Stimulated activated CD8-positive, alpha-beta memory T cell treated with anti-CD3 and anti-CD28 coated beads, Interleukin-15, amount 100 ng/mL, for 48 hours (primary cell): Measurements from ENCODE around the gene FFAR1.
"Not testable (repeated sequence)": the region's sequence is repeated elsewhere in the genome, so short reads cannot be mapped to it uniquely, and the experiment has no call there.

Experiments
- DNase-seq, 2 donors: peaks; one replicate each; pipeline ENCODE4 v3.0.0-alpha.2; 2020; ENCODE audit warnings: low read depth in 2 of 2

Gene FFAR1

DNA sequence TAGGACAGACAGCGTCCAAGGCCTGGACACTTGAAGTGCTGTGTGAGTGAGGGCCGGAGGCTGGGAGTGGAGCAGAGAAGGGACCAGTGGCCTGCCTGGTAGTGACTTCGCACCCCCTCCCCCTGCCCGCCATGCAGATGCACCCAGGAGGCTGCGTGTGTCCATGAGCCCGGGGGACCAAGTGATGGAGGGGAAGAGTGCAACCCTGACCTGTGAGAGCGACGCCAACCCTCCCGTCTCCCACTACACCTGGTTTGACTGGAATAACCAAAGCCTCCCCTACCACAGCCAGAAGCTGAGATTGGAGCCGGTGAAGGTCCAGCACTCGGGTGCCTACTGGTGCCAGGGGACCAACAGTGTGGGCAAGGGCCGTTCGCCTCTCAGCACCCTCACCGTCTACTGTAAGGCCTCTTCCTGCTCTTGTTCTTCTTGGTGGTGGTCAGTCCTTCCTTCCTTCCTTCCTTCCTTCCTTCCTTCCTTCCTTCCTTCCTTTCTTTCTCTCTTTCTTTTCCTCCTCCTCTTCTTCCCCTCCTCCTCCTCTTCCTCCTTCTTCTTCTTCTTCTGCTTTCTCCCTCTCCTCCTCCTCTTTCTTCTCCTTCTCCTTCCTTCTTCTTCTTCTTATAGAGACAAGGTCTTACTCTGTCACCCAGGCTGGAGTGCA lies 6.0 kb upstream of the FFAR1 start:
- no peak for DNase-seq

DNA sequence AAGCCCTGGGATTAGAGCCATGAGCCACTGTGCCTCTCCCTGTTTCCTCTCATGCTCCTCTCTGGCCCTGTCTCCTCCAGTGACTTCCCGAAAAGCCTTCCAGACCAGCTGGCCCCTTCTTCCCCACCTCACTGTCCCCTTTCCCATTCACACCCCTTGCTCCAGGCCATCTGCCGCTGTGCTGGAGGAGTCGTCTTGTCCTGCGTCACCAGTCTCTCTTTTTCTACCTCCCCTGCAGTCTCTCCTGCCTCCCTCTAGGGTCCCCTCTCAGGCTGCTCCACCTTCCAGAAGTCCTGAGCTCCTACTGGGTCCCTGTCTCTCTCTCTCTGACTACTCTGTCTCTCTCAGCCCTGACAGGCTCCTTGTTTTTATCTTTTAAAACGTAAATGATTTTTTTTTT lies 5.3 kb upstream of the FFAR1 start:
- DNase-seq: no peak

DNA sequence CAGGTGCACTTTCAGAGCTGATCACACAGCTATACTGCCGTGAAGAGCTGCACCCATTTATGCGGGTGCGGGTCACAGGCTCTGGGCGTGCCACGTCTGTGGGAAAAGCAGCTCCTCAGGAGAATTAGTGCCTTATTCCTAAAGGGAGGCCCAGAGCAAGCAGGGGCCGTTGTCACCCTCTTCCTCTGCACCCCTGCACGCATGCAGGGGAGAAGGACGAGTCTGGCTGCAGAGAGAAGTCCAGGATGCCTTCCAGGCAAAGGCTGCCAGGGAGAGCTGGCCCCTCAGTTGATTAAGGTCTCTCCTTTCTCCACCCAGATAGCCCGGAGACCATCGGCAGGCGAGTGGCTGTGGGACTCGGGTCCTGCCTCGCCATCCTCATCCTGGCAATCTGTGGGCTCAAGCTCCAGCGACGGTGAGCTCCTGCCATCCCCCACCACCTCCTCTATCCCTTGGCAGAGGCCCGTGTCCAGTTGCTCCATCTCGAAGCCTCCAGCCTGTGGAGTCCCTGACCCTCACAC lies 3.1 kb upstream of the FFAR1 start:
- no peak for DNase-seq

DNA sequence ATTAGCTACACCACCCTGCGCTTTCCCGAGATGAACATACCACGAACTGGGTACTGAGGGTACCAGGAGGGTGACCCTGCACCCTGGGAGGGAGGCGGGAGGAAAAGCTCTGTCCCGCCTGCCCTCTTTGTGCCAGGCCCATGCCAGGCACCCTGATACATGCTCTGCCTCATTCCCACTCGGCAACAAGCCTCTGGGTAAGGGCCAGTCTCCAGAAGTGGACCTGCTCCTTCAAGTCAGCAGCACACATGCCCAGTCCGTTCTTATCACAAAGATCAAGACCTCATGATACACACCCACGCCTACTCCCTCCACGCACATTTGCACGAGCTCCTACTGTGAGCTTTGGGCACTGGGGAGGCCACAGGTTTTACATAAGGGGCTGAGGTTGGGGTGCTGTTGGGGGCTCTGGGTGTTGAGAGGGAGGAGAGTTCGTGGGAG lies 2.0 kb upstream of the FFAR1 start:
- no peak for DNase-seq

DNA sequence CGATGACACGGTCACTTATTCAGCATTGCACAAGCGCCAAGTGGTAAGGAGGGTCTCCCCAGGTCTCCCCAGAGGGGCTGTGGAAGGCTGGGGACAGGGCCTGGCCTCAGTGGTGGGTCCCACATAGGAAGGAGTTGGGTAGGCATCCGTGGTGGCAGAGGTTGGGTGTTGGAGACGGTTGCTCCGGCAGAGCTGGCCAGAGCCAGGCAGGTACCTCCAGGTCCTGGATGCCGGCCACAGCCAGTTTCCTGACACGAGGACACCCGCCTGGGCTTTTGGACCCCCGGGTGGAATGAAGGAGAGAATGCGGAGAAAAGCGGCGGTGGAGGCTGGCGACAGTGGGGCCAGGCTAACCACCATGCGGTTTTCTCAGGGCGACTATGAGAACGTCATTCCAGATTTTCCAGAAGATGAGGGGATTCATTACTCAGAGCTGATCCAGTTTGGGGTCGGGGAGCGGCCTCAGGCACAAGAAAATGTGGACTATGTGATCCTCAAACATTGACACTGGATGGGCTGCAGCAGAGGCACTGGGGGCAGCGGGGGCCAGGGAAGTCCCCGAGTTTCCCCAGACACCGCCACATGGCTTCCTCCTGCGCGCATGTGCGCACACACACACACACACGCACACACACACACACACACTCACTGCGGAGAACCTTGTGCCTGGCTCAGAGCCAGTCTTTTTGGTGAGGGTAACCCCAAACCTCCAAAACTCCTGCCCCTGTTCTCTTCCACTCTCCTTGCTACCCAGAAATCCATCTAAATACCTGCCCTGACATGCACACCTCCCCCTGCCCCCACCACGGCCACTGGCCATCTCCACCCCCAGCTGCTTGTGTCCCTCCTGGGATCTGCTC lies 1.3 kb upstream of the FFAR1 start:
- peak; percentile 67 to 74 for DNase-seq

DNA sequence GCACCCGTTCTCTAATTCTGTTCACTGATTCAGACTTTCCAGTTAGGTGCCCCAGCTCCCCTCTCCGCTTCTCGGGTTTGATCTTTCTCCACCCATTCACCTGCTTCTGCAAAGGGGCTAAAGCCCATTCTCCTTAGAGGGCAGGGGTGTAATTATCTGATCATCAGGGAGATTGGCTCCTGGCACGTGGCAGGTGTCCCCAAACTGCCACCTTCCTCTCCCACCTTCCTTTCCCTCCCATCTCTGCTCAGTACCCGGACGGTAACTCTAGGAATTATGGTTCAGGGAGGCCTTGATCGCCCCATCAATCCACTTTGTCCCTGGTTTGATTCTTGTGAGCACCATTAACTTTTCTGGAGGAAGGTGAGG lies 212 bp downstream of the FFAR1 start:
- no peak for DNase-seq

DNA sequence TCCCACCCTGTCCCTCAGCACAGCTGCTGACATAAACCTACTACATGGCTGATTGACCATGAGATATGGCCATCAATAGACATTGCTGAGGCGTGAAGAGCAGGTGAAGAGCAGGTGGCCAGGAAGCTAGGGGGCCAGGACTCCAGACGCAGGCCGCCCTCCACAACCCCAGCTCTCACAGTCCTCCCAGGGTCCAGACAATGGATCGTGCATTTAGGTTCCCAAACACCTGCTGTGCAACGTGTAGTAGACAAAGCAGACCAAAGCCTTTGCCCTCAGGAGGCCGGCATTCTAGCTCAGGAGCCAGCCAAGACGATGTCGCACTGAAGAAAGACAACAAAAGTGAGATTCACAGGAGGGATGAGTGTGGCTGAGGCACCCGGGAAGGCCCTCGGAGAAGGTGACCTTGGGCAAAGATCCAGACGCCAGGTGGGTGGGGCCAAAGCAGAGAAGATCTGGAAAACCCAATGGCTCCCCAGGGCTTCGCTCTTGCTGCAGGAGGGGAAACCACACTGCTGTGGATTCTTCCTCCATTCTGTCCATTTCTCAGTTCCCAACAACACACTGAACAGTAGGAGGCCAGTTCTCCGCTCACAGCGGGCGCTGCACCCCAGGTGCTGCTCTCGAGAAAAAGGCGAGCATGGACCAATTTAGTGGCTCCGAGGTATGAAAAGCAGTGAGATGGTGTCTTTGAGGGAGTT lies 1.4 kb downstream of the FFAR1 start:
- no peak for DNase-seq

DNA sequence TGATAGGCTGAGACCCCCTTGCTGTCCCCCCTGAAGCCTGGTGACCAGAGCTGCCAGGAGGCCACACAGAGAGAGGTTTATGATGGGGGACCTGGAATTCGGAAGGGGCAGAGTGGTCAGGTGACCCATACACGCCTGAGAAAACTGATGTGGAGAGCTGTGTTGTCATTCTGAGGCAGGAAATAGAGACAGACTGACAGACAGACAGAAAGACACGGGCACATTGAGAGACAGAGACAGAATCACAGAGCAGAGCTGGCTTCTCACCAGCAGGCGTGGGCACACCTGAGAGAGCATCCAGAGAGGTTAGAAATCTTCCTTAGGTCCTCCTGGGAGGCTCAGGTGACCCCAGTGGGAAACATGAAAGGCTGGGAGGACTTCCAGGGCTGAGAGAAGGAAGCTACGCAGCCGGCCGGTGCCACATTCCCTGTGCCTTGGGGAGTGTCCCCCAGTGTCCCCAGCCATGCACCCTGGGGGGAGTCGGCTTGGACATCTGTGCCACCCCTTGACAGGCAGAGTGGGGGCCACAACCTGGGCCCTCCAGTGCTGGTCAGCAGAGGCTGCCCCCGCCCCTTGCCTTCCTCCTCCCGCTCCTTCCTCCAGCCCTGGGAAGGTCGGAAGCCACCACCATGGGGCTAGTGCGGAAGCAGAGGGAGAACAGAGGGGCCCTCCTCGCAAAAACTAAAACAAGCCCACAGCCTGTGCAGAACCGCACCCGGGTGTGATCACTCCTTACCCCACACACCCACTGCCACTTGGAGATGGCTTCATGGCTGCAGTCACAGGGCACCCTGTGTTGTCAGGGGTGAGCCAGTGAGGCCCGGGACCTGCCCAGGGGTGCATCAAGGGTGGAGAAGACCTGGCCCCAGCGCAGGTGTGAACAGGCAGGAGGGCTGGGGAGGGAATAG lies 2.2 kb downstream of the FFAR1 start:
- DNase-seq: no peak

DNA sequence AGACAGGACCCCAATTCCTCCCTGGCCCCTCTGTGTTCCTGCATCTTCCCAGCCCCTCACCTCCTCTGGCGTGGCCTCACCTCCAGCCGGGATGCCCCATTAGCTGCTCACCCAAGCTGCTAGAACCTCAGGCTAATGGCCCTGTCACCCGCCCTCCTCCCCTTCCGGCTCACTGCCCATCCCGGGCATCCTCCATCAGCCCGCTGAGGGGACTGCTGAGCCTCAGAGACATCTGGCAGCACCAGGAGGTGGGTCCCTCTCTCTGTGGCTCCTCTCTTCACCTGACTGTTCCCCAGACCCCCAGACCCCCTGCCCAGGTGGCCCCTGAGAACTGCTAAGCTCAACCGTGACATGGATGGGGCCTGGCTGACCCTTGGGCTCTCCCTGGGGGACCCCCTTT lies 2.9 kb downstream of the FFAR1 start:
- no peak for DNase-seq

DNA sequence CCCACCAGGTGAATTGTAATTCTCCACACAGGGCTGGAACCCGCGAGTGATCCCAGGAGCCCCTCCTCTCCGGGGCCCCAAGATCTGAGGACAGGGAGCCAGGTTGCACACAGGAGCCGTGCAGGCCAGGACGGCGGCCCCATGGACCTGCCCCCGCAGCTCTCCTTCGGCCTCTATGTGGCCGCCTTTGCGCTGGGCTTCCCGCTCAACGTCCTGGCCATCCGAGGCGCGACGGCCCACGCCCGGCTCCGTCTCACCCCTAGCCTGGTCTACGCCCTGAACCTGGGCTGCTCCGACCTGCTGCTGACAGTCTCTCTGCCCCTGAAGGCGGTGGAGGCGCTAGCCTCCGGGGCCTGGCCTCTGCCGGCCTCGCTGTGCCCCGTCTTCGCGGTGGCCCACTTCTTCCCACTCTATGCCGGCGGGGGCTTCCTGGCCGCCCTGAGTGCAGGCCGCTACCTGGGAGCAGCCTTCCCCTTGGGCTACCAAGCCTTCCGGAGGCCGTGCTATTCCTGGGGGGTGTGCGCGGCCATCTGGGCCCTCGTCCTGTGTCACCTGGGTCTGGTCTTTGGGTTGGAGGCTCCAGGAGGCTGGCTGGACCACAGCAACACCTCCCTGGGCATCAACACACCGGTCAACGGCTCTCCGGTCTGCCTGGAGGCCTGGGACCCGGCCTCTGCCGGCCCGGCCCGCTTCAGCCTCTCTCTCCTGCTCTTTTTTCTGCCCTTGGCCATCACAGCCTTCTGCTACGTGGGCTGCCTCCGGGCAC lies 3.9 kb downstream of the FFAR1 start:
- no peak for DNase-seq

DNA sequence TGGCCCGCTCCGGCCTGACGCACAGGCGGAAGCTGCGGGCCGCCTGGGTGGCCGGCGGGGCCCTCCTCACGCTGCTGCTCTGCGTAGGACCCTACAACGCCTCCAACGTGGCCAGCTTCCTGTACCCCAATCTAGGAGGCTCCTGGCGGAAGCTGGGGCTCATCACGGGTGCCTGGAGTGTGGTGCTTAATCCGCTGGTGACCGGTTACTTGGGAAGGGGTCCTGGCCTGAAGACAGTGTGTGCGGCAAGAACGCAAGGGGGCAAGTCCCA lies 4.4 kb downstream of the FFAR1 start:
- no peak for DNase-seq

DNA sequence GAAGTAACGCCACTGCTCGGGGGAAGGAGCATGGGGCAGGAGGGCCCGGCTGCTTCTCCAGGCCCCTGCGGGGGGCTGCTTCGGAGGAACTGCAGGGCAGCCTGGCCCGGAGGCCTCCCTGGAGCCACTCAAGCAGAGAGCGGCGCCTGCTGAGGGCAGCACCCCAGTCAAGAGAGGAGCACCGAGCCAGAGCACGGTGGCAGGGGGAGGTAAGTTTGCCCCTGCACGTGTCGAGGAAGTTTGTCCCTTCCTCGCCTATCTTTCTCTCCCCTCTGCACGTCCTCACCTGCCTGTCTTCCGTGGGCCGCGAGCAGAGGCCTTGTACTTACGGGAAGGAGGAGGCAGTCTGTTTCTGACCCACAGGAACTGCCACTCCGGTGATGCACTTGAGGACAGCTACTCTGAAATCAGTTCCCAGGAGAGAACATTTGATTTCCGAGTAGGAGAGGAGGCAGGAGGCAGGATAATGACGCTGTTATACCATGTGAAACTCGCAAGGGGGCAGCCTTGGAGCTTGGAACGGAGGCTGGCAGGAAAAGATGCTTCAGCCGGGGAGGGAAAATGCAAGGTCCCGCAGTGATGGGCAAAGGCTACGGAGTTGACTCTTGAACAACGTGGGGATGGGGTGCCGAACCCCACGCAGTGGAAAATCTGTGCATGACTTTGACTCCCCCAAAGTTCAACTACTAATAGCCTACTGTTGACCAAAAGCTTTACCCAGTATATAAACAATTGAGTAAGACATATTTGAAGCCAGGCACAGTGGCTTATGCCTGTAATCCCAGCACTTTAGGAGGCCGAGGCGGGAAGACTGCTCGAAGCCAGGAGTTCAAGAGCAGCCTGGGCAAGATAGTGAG lies 5.0 kb downstream of the FFAR1 start:
- peak; percentile 42 to 63 for DNase-seq

DNA sequence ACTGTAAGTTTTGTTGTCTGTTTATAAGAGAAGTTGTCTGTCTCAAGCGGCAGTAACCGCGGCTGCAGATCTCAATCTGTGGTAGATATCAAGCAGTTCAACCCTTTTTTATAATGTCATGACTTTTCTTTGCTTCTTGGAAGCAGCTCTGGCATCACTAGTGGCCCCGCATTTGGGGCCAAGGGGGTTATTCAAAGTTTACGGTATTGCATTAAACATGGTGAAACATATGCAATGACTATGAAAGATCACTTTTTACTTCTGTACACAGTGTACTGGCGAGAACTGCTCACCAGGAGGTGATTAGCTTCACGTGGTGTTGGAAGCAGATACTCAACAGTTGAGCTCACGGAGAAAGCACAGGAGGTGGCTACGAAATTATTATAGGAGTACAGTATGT lies 5.9 kb downstream of the FFAR1 start:
- DNase-seq: no peak

DNA sequence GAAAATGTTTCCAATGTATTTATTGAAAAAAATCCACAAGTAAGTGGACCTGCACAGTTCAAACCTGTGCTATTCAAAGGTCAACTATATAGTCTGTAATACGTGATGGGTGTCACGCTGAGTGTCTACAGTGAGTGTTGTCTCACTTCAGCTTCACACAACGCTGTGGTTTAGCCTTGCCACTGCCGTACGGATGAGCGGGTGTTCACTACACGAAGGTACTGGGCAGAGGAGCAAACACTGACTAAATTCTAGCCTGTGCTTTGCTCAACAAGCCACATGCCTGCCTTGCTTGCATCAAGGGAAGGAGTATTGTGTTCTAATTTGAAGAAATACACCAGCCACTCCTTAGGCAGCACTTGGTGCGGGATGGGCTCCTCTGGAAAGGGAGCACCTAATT lies 7.2 kb downstream of the FFAR1 start:
- no peak for DNase-seq

DNA sequence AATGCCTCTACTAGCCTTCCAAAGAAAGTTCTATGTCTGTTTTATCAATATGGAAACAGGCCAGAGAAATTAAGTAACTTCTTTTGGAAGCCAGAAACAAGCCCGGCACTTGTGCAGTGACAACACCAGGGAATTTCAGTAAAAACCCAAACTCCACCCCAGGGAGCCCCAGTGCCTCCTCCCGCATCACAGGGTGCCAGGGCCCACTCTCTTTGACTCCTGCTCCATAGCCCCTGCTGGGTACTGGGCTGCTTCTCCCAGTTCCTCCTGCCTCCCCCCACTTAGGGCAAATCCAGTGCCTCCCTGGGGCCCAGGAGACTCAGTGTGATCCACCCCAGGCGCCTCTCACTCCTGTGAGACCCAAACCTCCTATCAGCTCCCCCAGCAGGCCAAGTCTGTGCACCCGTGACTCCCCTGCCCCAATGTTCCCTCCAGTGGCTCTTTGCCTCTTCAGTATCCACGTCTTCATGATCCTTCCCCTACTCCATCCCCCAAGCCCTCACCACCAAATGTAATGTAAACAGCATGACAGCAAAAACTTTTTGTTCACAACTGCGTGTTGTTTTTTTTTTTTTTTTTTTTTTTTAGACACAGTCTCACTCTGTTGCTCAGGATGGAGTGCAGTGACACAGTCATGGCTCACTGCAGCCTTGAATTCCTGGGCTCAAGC lies 8.2 kb downstream of the FFAR1 start:
- no peak for DNase-seq

DNA sequence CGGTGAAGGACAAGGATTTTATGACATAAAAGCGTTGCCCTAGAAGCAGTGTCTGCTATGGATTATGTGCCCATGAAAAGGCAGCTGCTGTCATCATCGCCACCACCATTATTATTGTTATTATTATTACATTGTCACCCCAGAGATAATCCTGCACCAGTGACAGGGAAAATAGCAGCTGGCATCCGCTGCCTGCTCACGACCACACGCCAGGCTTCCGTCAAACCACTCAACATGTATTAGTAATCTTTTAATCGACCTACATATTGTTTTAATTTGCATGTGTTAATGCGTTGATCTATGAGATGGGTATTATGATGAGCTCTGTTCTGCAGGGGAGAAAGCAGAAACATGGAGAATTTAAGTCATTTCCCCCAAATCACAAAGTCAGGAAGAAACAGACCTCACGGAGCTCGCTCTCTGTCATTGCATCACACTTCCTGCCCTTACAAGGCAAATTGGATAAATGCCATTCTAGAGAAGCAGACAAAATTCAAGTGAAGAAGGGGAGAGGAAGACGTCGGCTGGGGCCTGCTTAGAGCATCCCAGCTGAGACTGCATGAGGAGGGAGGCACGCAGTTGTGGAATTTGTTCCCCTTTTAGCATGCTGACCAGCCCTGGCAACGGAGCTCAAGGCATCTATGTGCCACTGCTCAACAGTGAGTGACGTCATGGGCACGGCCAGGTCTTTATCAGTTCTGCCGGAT lies 10.3 kb downstream of the FFAR1 start, which contains the start of gene FFAR3:
Gene FFAR3 (plus strand): TSS at position 594 of the 707 bp plus-strand sequence. CDS start 431 bp downstream, outside the sequence.
- DNase-seq: no peak

DNA sequence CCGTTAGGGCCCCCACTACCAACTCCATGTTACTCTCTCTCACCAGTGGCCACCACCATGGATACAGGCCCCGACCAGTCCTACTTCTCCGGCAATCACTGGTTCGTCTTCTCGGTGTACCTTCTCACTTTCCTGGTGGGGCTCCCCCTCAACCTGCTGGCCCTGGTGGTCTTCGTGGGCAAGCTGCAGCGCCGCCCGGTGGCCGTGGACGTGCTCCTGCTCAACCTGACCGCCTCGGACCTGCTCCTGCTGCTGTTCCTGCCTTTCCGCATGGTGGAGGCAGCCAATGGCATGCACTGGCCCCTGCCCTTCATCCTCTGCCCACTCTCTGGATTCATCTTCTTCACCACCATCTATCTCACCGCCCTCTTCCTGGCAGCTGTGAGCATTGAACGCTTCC lies 11.1 kb downstream of the FFAR1 start:
- DNase-seq: not testable (repeated sequence)

DNA sequence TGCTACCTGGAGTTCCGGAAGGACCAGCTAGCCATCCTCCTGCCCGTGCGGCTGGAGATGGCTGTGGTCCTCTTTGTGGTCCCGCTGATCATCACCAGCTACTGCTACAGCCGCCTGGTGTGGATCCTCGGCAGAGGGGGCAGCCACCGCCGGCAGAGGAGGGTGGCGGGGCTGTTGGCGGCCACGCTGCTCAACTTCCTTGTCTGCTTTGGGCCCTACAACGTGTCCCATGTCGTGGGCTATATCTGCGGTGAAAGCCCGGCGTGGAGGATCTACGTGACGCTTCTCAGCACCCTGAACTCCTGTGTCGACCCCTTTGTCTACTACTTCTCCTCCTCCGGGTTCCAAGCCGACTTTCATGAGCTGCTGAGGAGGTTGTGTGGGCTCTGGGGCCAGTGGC lies 11.7 kb downstream of the FFAR1 start:
- DNase-seq: not testable (repeated sequence)

DNA sequence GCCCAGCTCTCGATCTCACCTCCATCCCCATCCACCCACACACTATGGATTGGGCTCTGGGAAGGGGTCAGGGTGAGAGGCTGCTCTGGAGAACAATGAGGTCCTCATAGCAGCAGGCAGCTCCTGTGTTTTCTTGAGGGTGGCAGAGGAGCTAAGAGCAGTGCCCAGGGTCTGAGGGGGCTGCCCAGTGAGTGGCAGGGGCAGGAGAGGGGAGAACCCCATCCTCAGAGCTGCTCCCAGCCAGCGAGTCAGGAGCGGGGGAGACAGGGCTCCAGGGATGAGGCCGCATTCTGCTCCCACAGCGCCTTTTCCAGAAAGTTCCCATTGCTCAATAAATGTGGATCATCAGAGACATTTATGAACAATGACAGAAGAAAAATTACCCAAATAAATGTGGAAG lies 12.4 kb downstream of the FFAR1 start:
- DNase-seq: not testable (repeated sequence)
